HepG2 (cell line): ENCODE measurements around the gene ZNF341. TPM values are rescaled to one million over a fixed set of nuclear protein-coding genes. Genes with fewer than 3 reads are reported as not detected.

Experiments used
- AGO2 ChIP-seq: fragments of 200-400 bp; formaldehyde crosslinking; optimal IDR thresholded peaks from 2 replicates; pipeline ENCODE3; 2017; ENCODE audit warnings: mild to moderate bottlenecking, low read depth, low read length, moderate library complexity
- MEF2D ChIP-seq: sonication (generic); formaldehyde crosslinking; IDR thresholded peaks from 2 replicates; pipeline ENCODE4 v1.5.1; 2020; ENCODE audit warnings: mild to moderate bottlenecking, missing genetic modification reagents
- ZBTB14 ChIP-seq: sonication (generic); formaldehyde crosslinking; IDR thresholded peaks from 2 replicates; pipeline ENCODE4 v1.4.0; 2020; ENCODE audit warnings: missing genetic modification reagents
- ZHX1 ChIP-seq: sonication (generic); formaldehyde crosslinking; IDR thresholded peaks from 2 replicates; pipeline ENCODE4 v1.8.1; 2022; ENCODE audit warnings: low read depth, mild to moderate bottlenecking, missing genetic modification reagents
- ZNF263 ChIP-seq: sonication (generic); formaldehyde crosslinking; IDR thresholded peaks from 2 replicates; pipeline ENCODE4 v1.4.0; 2020; ENCODE audit warnings: missing genetic modification reagents
- ZNF460 ChIP-seq: sonication (generic); formaldehyde crosslinking; IDR thresholded peaks from 2 replicates; pipeline ENCODE4 v1.5.1; 2020; ENCODE audit warnings: missing genetic modification reagents, mild to moderate bottlenecking, borderline replicate concordance
- ZNF850 ChIP-seq: sonication (generic); formaldehyde crosslinking; conservative IDR thresholded peaks from 2 replicates; pipeline ENCODE4 v1.9.0; 2021; ENCODE audit warnings: mild to moderate bottlenecking, missing genetic modification reagents
- polyA plus RNA-seq, 8 experiments: library from polyadenylated mRNA; depleted of rRNA in 3 of 8; stranded (reverse) in 7 of 8; unstranded in 1 of 8; fragments of >200 nt; fragmentation: Illumina TruSeq in 4 of 8; extraction: Trizol in 4 of 8; gene quantifications; 2 replicates each; pipeline versions ENCODE4 v1.2.1 to v1.2.3, GENCODE V29; 2011 to 2016; ENCODE audit warnings: low read depth in 4 of 8, missing spikeins in 1 of 8, mixed read lengths in 1 of 8; ENCODE audit not compliant: insufficient read depth in 1 of 8
- total RNA-seq, 5 experiments: library from RNA; depleted of rRNA; stranded (reverse); fragments of >200 nt; fragmentation: Illumina TruSeq; extraction: Trizol; gene quantifications; 2 replicates each; pipeline ENCODE4 v1.2.3, GENCODE V29; 2016; ENCODE audit warnings: low read depth in 1 of 5
- TF ChIP-seq, protein P1 (sequence below): sonication (generic); formaldehyde crosslinking; IDR thresholded peaks from 2 replicates; pipeline ENCODE4 v1.4.0; 2020; ENCODE audit warnings: missing genetic modification reagents, borderline replicate concordance
- TF ChIP-seq, protein P2 (sequence below): sonication (generic); formaldehyde crosslinking; IDR thresholded peaks from 2 replicates; pipeline ENCODE4 v1.8.1; 2023; ENCODE audit warnings: missing genetic modification reagents, inconsistent platforms, borderline replicate concordance
- TF ChIP-seq, protein P3 (sequence below): IDR thresholded peaks from 2 replicates; pipeline ENCODE4 v1.6.1; 2016; ENCODE audit warnings: control low read depth
- TF ChIP-seq, protein P4 (sequence below): IDR thresholded peaks from 2 replicates; pipeline ENCODE4 v1.6.1; 2016; ENCODE audit warnings: low read depth, missing genetic modification reagents, missing compliant biosample characterization

Gene ZNF341
- total and polyA plus RNA-seq, 2 of the 13 experiments (the other 11 are each of a cell fraction or from before 2014, with no cell fraction given): 1.1 to 2.2 TPM

DNA sequence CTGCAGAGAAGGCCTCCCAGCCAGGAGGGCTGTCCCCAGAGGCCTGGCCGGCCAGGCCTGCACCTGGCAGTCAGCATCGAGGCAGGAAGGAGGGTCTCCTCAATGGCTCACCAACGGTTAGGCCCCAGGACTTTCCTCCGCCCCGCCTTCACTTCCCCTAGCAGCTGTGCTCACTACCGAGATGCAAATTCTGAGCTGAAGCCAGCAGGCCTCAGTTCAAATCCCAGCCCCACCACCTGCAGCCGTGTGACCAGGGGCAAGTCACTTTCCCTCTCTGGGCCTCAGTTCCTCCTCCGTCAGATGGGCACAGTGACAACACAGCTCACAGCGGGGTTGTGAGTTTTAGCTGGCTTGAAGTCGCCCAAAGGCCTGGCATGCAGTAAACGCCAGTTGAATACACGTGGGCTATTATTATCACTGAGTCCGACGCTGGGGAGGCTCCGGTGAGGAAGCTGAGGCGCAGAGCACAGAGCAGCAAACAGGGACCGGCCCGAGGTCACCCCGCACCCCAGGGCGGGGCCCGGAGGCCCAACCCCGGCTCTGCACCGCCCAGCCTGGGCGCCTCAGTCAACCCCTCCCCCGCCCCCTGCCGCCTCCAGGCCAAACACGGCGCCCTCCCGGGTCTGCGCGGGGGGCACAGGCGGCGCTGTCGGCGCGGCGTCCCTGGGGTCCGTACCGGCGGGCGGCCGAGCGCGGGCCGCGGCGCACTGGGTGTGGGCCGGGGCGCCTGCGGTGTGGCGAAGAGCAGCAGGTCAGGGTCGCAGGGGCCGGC is 46.3 kb upstream of the ZNF341 start (continued):
- TF ChIP-seq ZHX1 (CRISPR knock-in tag) (0 out of 2 replicates have a peak, but pooled peaks have one; percentile 45), ZBTB14 (no peak; the same call in none of the 2 replicates), ZNF850 (CRISPR knock-in tag) (no peak), ZNF263 (CRISPR knock-in tag) (peak; percentile 40; the same call in 1 of the 2 replicates), AGO2 (peak; percentile 76), MEF2D (0 out of 2 replicates have a peak, but pooled peaks have one; percentile 43), ZNF460 (CRISPR knock-in tag) (no peak)
- TF ChIP-seq, protein P1, sequence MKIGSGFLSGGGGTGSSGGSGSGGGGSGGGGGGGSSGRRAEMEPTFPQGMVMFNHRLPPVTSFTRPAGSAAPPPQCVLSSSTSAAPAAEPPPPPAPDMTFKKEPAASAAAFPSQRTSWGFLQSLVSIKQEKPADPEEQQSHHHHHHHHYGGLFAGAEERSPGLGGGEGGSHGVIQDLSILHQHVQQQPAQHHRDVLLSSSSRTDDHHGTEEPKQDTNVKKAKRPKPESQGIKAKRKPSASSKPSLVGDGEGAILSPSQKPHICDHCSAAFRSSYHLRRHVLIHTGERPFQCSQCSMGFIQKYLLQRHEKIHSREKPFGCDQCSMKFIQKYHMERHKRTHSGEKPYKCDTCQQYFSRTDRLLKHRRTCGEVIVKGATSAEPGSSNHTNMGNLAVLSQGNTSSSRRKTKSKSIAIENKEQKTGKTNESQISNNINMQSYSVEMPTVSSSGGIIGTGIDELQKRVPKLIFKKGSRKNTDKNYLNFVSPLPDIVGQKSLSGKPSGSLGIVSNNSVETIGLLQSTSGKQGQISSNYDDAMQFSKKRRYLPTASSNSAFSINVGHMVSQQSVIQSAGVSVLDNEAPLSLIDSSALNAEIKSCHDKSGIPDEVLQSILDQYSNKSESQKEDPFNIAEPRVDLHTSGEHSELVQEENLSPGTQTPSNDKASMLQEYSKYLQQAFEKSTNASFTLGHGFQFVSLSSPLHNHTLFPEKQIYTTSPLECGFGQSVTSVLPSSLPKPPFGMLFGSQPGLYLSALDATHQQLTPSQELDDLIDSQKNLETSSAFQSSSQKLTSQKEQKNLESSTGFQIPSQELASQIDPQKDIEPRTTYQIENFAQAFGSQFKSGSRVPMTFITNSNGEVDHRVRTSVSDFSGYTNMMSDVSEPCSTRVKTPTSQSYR (CRISPR knock-in tag): peak; percentile 44; the same call in 1 of the 2 replicates
- TF ChIP-seq, protein P2, sequence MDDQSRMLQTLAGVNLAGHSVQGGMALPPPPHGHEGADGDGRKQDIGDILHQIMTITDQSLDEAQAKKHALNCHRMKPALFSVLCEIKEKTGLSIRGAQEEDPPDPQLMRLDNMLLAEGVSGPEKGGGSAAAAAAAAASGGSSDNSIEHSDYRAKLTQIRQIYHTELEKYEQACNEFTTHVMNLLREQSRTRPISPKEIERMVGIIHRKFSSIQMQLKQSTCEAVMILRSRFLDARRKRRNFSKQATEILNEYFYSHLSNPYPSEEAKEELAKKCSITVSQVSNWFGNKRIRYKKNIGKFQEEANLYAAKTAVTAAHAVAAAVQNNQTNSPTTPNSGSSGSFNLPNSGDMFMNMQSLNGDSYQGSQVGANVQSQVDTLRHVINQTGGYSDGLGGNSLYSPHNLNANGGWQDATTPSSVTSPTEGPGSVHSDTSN (CRISPR knock-in tag): peak; percentile 83; the same call in 1 of the 2 replicates
- TF ChIP-seq, protein P3, sequence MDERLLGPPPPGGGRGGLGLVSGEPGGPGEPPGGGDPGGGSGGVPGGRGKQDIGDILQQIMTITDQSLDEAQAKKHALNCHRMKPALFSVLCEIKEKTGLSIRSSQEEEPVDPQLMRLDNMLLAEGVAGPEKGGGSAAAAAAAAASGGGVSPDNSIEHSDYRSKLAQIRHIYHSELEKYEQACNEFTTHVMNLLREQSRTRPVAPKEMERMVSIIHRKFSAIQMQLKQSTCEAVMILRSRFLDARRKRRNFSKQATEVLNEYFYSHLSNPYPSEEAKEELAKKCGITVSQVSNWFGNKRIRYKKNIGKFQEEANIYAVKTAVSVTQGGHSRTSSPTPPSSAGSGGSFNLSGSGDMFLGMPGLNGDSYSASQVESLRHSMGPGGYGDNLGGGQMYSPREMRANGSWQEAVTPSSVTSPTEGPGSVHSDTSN (CRISPR knock-in tag): no peak
- TF ChIP-seq, protein P4, sequence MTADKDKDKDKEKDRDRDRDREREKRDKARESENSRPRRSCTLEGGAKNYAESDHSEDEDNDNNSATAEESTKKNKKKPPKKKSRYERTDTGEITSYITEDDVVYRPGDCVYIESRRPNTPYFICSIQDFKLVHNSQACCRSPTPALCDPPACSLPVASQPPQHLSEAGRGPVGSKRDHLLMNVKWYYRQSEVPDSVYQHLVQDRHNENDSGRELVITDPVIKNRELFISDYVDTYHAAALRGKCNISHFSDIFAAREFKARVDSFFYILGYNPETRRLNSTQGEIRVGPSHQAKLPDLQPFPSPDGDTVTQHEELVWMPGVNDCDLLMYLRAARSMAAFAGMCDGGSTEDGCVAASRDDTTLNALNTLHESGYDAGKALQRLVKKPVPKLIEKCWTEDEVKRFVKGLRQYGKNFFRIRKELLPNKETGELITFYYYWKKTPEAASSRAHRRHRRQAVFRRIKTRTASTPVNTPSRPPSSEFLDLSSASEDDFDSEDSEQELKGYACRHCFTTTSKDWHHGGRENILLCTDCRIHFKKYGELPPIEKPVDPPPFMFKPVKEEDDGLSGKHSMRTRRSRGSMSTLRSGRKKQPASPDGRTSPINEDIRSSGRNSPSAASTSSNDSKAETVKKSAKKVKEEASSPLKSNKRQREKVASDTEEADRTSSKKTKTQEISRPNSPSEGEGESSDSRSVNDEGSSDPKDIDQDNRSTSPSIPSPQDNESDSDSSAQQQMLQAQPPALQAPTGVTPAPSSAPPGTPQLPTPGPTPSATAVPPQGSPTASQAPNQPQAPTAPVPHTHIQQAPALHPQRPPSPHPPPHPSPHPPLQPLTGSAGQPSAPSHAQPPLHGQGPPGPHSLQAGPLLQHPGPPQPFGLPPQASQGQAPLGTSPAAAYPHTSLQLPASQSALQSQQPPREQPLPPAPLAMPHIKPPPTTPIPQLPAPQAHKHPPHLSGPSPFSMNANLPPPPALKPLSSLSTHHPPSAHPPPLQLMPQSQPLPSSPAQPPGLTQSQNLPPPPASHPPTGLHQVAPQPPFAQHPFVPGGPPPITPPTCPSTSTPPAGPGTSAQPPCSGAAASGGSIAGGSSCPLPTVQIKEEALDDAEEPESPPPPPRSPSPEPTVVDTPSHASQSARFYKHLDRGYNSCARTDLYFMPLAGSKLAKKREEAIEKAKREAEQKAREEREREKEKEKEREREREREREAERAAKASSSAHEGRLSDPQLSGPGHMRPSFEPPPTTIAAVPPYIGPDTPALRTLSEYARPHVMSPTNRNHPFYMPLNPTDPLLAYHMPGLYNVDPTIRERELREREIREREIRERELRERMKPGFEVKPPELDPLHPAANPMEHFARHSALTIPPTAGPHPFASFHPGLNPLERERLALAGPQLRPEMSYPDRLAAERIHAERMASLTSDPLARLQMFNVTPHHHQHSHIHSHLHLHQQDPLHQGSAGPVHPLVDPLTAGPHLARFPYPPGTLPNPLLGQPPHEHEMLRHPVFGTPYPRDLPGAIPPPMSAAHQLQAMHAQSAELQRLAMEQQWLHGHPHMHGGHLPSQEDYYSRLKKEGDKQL (CRISPR knock-in tag): no peak
